Hematopoietic multipotent progenitor cell (in vitro differentiated cells): ENCODE results near the gene SKAP1. TPM values are rescaled to one million over a fixed set of nuclear protein-coding genes. Genes with fewer than 3 reads are reported as not detected.
A peak's percentile ranks its signal among the peaks of the same experiment; 100 is the strongest.

ENCODE experiments used
- DNase-seq, 3 donors: peaks; one replicate each; pipeline ENCODE4 v3.0.0-alpha.2; 2011 to 2015; ENCODE audit warnings: low read depth in 2 of 3, low spot score in 2 of 3
- total RNA-seq: library from RNA; depleted of rRNA; stranded (reverse); fragments of >200 nt; gene quantifications from one replicate; pipeline ENCODE4 v1.2.3, GENCODE V29; 2012

Gene SKAP1
- total RNA-seq, 1 donor: 4.8 TPM

- DNase-seq: peak in 1 of 3 donors; percentile 37
Measured at GRCh38 chr17:48155889-48156611, 274.0 kb downstream of the SKAP1 start.

GRCh38 chr17:48153691-48154358 is 276.2 kb downstream of the SKAP1 start:
- DNase-seq: peak in 2 of 3 donors; percentile 67 to 88

GRCh38 chr17:48152289-48152688 is 277.7 kb downstream of the SKAP1 start:
- DNase-seq: no peak

- DNase-seq: no peak
Measured at GRCh38 chr17:48151220-48151619, 278.8 kb downstream of the SKAP1 start.

- no peak for DNase-seq
Measured at GRCh38 chr17:48150597-48151001, 279.4 kb downstream of the SKAP1 start.

GRCh38 chr17:48149787-48150463 is 280.1 kb downstream of the SKAP1 start:
- DNase-seq: no peak

GRCh38 chr17:48148854-48149786 is 280.9 kb downstream of the SKAP1 start:
- no peak for DNase-seq

GRCh38 chr17:48148029-48148770 is 281.8 kb downstream of the SKAP1 start:
- DNase-seq: peak in 2 of 3 donors; percentile 40 to 51

GRCh38 chr17:48144976-48145798 is 284.8 kb downstream of the SKAP1 start:
- no peak for DNase-seq

GRCh38 chr17:48144231-48144630 is 285.8 kb downstream of the SKAP1 start:
- DNase-seq: no peak

- DNase-seq: no peak
Measured at GRCh38 chr17:48143629-48144028, 286.4 kb downstream of the SKAP1 start.

GRCh38 chr17:48139944-48140343 is 290.1 kb downstream of the SKAP1 start:
- DNase-seq: peak in 1 of 3 donors; percentile 42

- no peak for DNase-seq
Measured at GRCh38 chr17:48137656-48138055, 292.4 kb downstream of the SKAP1 start.

GRCh38 chr17:48134912-48135480 is 295.0 kb downstream of the SKAP1 start:
- DNase-seq: peak in 1 of 3 donors; percentile 32

GRCh38 chr17:48132385-48132784 is 297.6 kb downstream of the SKAP1 start:
- DNase-seq: no peak

- peak; percentile 40 to 79 (median 59) for DNase-seq
Measured at GRCh38 chr17:48131216-48131824, 298.7 kb downstream of the SKAP1 start.

- no peak for DNase-seq
Measured at GRCh38 chr17:48129981-48130380, 300.0 kb downstream of the SKAP1 start.

- no peak for DNase-seq
Measured at GRCh38 chr17:48128400-48128799, 301.6 kb downstream of the SKAP1 start.
